Stimulated activated CD4-positive, alpha-beta T cell treated with anti-CD3 and anti-CD28 coated beads, Interleukin-4, amount 100 ng/mL, for 24 hours (primary cell): ENCODE measurements around the gene ETFA.

Source experiments
- DNase-seq: peaks from one replicate; pipeline ENCODE4 v3.0.0-alpha.2; 2020

The ETFA gene

GRCh38 chr15:76209523-76209922 lies 101.7 kb downstream of the ETFA start:
- DNase-seq = no peak

GRCh38 chr15:76208786-76209424 lies 102.4 kb downstream of the ETFA start:
- no peak for DNase-seq

- DNase-seq = no peak
These were observed 103.0 kb downstream of the ETFA start for GRCh38 chr15:76208084-76208785.

- DNase-seq = no peak
These were observed 104.8 kb downstream of the ETFA start for GRCh38 chr15:76206325-76206976.

GRCh38 chr15:76204916-76205460 lies 106.3 kb downstream of the ETFA start:
- no peak for DNase-seq

GRCh38 chr15:76204109-76204845 lies 107.0 kb downstream of the ETFA start:
- no peak for DNase-seq

GRCh38 chr15:76203346-76204108 lies 107.7 kb downstream of the ETFA start:
- no peak for DNase-seq

- no peak for DNase-seq
These were observed 109.6 kb downstream of the ETFA start for GRCh38 chr15:76201536-76202255.

- DNase-seq = no peak
These were observed 110.6 kb downstream of the ETFA start for GRCh38 chr15:76200641-76201105.

- no peak for DNase-seq
These were observed 111.2 kb downstream of the ETFA start for GRCh38 chr15:76200083-76200465.

GRCh38 chr15:76199106-76200082 lies 111.9 kb downstream of the ETFA start:
- DNase-seq = no peak

- no peak for DNase-seq
These were observed 112.7 kb downstream of the ETFA start for GRCh38 chr15:76198456-76199105.

- no peak for DNase-seq
These were observed 113.4 kb downstream of the ETFA start for GRCh38 chr15:76197703-76198455.

GRCh38 chr15:76196269-76197231 lies 114.7 kb downstream of the ETFA start:
- DNase-seq = no peak

- no peak for DNase-seq
These were observed 115.6 kb downstream of the ETFA start for GRCh38 chr15:76195506-76196268.

GRCh38 chr15:76193934-76194333 lies 117.3 kb downstream of the ETFA start:
- DNase-seq = no peak

- DNase-seq = no peak
These were observed 118.6 kb downstream of the ETFA start for GRCh38 chr15:76192715-76193114.
